CD4-positive, alpha-beta T cell (primary cell): ENCODE results near the gene KCNJ2. TPM values are rescaled to one million over a fixed set of nuclear protein-coding genes. Genes with fewer than 3 reads are reported as not detected.

ENCODE experiments used
- ATAC-seq: fragments of 200-7000 bp; cut with Tn5 transposase; one replicate; pipeline ENCODE4 v1.10.0; 2022; ENCODE audit warnings: mild to moderate bottlenecking; ENCODE audit not compliant: poor library complexity
- CTCF ChIA-PET: fragments of 350-600 bp; sonication (Branson Sonifier 250); formaldehyde crosslinking; loops from one replicate; lab custom pipeline; 2021; ENCODE audit warnings: antibody characterized with exemption, inconsistent platforms; lab: Charles Lee
- POLR2A ChIA-PET: fragments of 350-600 bp; sonication (Branson Sonifier 250); formaldehyde crosslinking; loops from one replicate; lab custom pipeline; 2021; ENCODE audit warnings: antibody characterized with exemption, inconsistent platforms; lab: Charles Lee
- DNase-seq, 14 experiments: peaks; one replicate each; pipeline ENCODE4 v3.0.0-alpha.2; 2013 to 2020; ENCODE audit warnings: mixed read lengths in 2 of 14
- H3K27ac ChIP-seq, 2 donors: one replicate each; pipeline versions ENCODE4 v1.5.1 to v1.7.0; 2013; ENCODE audit warnings: low read length in 2 of 2, low read depth in 1 of 2, mild to moderate bottlenecking in 1 of 2
- H3K27me3 ChIP-seq, 2 experiments: 1 replicate in 1 of 2; 2 replicates in 1 of 2; pipeline versions ENCODE4 v1.6.1 to v1.7.0; 2013; ENCODE audit warnings: low read length in 2 of 2, control low read depth in 1 of 2, mild to moderate bottlenecking in 1 of 2, moderate library complexity in 1 of 2; ENCODE audit not compliant: insufficient read depth in 2 of 2, control insufficient read depth in 1 of 2
- H3K36me3 ChIP-seq: one replicate; pipeline ENCODE4 v1.6.1; 2013; ENCODE audit warnings: low read length, control low read depth; ENCODE audit not compliant: insufficient read depth
- H3K4me1 ChIP-seq: one replicate; pipeline ENCODE4 v1.6.1; 2013; ENCODE audit warnings: low read length, control low read depth; ENCODE audit not compliant: insufficient read depth
- H3K4me3 ChIP-seq: one replicate; pipeline ENCODE4 v1.5.1; 2013; ENCODE audit warnings: mild to moderate bottlenecking, low read length, moderate library complexity
- H3K9me3 ChIP-seq, 2 experiments: 1 replicate in 1 of 2; 2 replicates in 1 of 2; pipeline versions ENCODE4 v1.6.1 to v1.7.0; 2013; ENCODE audit warnings: low read length in 2 of 2, mild to moderate bottlenecking in 2 of 2, control low read depth in 1 of 2, moderate library complexity in 1 of 2; ENCODE audit not compliant: control insufficient read depth in 1 of 2, insufficient read depth in 1 of 2
- H3K27ac Mint-ChIP-seq: one replicate; pipeline ENCODE4 v1.8.0; 2020; ENCODE audit warnings: mixed read lengths
- H3K27me3 Mint-ChIP-seq: one replicate; pipeline ENCODE4 v1.8.0; 2021; ENCODE audit warnings: mixed read lengths
- H3K36me3 Mint-ChIP-seq: one replicate; pipeline ENCODE4 v1.8.0; 2021; ENCODE audit warnings: low read depth, mixed read lengths
- H3K4me1 Mint-ChIP-seq: one replicate; pipeline ENCODE4 v1.8.0; 2021; ENCODE audit warnings: low read depth, mixed read lengths
- H3K4me3 Mint-ChIP-seq: one replicate; pipeline ENCODE4 v1.8.0; 2020; ENCODE audit warnings: mild to moderate bottlenecking, mixed read lengths
- H3K9me3 Mint-ChIP-seq: one replicate; pipeline ENCODE4 v1.8.0; 2020; ENCODE audit warnings: mixed read lengths
- intact Hi-C, 2 experiments: fragments of 100-400 bp; cut with DNase I in 1 of 2; cut with micrococcal nuclease in 1 of 2; formaldehyde crosslinking; loops; one replicate each; pipeline versions ENCODE4 v1.15.1 to v1.9.0; 2023 to 2025; cut with DNase I, micrococcal nuclease
- total RNA-seq, 174 experiments: library from RNA in 2 of 174; stranded (reverse) in 2 of 174; gene quantifications; one replicate each; pipeline ENCODE4 v1.2.3 and lab custom pipeline; 2021 to 2026
- TF ChIP-seq, protein P1 (sequence below): fragments of 200-600 bp; IDR thresholded peaks from one replicate; pipeline ENCODE4 v1.8.0; 2022; ENCODE audit warnings: antibody characterized with exemption, mild to moderate bottlenecking

Gene KCNJ2
- total RNA-seq, 2 experiments from 2014 or later, result not detected

GRCh38 chr17:70225276-70225675 is 55.9 kb downstream of the KCNJ2 start:
- no peaks in the 10 kb centered on the region for H3K27me3 ChIP-seq
- H3K9me3 ChIP-seq, result no peaks in the 10 kb centered on the region
- ATAC-seq (no peak), DNase-seq (no peak)
- no peak overlapping the region for H3K27ac ChIP-seq
- Mint-ChIP-seq H3K27me3 (no peaks in the 10 kb centered on the region), H3K4me1 (no peaks in the 10 kb centered on the region), H3K36me3 (no peaks in the 10 kb centered on the region), H3K4me3 (no peak overlapping the region), H3K9me3 (no peaks in the 10 kb centered on the region), H3K27ac (no peak overlapping the region)
- intact Hi-C loops, result no loop called here
- H3K36me3 ChIP-seq, result no peaks in the 10 kb centered on the region
- TF ChIP-seq, protein P1, sequence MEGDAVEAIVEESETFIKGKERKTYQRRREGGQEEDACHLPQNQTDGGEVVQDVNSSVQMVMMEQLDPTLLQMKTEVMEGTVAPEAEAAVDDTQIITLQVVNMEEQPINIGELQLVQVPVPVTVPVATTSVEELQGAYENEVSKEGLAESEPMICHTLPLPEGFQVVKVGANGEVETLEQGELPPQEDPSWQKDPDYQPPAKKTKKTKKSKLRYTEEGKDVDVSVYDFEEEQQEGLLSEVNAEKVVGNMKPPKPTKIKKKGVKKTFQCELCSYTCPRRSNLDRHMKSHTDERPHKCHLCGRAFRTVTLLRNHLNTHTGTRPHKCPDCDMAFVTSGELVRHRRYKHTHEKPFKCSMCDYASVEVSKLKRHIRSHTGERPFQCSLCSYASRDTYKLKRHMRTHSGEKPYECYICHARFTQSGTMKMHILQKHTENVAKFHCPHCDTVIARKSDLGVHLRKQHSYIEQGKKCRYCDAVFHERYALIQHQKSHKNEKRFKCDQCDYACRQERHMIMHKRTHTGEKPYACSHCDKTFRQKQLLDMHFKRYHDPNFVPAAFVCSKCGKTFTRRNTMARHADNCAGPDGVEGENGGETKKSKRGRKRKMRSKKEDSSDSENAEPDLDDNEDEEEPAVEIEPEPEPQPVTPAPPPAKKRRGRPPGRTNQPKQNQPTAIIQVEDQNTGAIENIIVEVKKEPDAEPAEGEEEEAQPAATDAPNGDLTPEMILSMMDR, result no peak
- no peak overlapping the region for H3K4me3 ChIP-seq
- ChIA-PET CTCF (no interaction called here), POLR2A (no interaction called here)
- no peaks in the 10 kb centered on the region for H3K4me1 ChIP-seq

Other genes starting within 250 kb of the KCNJ2 start
- gene KCNJ16, start 94.3 kb upstream of the KCNJ2 start, total RNA-seq, result not detected